ENCODE data around the gene UCMA.

The UCMA gene

GRCh38 chr10:13231808-13232207 lies 2.4 kb downstream of the UCMA start:
- no peak for DNase-seq

- no peak for DNase-seq
Measured at GRCh38 chr10:13231190-13231589, 3.0 kb downstream of the UCMA start.

- DNase-seq: no peak
Measured at GRCh38 chr10:13227031-13227430, 7.1 kb downstream of the UCMA start.

GRCh38 chr10:13225601-13226000 lies 8.6 kb downstream of the UCMA start:
- DNase-seq: no peak

- DNase-seq: no peak
Measured at GRCh38 chr10:13224210-13224995, 9.8 kb downstream of the UCMA start.

- DNase-seq: no peak
Measured at GRCh38 chr10:13223241-13223640, 10.9 kb downstream of the UCMA start.

GRCh38 chr10:13222566-13222965 lies 11.6 kb downstream of the UCMA start:
- DNase-seq: no peak

GRCh38 chr10:13222151-13222550 lies 12.0 kb downstream of the UCMA start:
- DNase-seq: no peak

GRCh38 chr10:13221572-13221971 lies 12.6 kb downstream of the UCMA start:
- DNase-seq: no peak

GRCh38 chr10:13219685-13220670 lies 14.2 kb downstream of the UCMA start:
- no peak for DNase-seq

- no peak for DNase-seq
Measured at GRCh38 chr10:13218878-13219277, 15.3 kb downstream of the UCMA start.

- no peak for DNase-seq
Measured at GRCh38 chr10:13213163-13213562, 21.0 kb downstream of the UCMA start.

- DNase-seq: no peak
Measured at GRCh38 chr10:13206546-13207443, 27.4 kb downstream of the UCMA start.

GRCh38 chr10:13206091-13206490 lies 28.1 kb downstream of the UCMA start:
- no peak for DNase-seq

GRCh38 chr10:13201132-13201531 lies 33.0 kb downstream of the UCMA start:
- no peak for DNase-seq

GRCh38 chr10:13195016-13195415 lies 39.2 kb downstream of the UCMA start:
- no peak for DNase-seq

GRCh38 chr10:13193637-13194036 lies 40.5 kb downstream of the UCMA start:
- DNase-seq: no peak

- no peak for DNase-seq
Measured at GRCh38 chr10:13191362-13191761, 42.8 kb downstream of the UCMA start.

- DNase-seq: no peak
Measured at GRCh38 chr10:13190816-13191215, 43.4 kb downstream of the UCMA start.

- no peak for DNase-seq
Measured at GRCh38 chr10:13189961-13190360, 44.2 kb downstream of the UCMA start.

- DNase-seq: no peak
Measured at GRCh38 chr10:13188593-13188992, 45.6 kb downstream of the UCMA start.

- DNase-seq: no peak
Measured at GRCh38 chr10:13187135-13187534, 47.0 kb downstream of the UCMA start.

All from activated naive CD4-positive, alpha-beta T cell (primary cell).